ENCODE data around the gene EIF3A. TPM values are rescaled to one million over a fixed set of nuclear protein-coding genes. Genes with fewer than 3 reads are reported as not detected.

Gene EIF3A
- total RNA-seq, 1 donor from 2014 or later = 146 TPM

- H3K9ac ChIP-seq (ENCODE audit: low read length) = no peak overlapping the region
- Mint-ChIP-seq H3K9me3 (ENCODE audit: unreplicated experiment) (no peaks in the 10 kb centered on the region), H3K27ac (ENCODE audit: unreplicated experiment) (no peak overlapping the region), H3K27me3 (ENCODE audit: low read depth, unreplicated experiment) (no peaks in the 10 kb centered on the region), H3K4me1 (ENCODE audit: low read depth, unreplicated experiment) (peaks cover 36% of the 10 kb centered on the region), H3K4me3 (ENCODE audit: unreplicated experiment) (no peak overlapping the region), H3K36me3 (ENCODE audit: low read depth, unreplicated experiment) (no peaks in the 10 kb centered on the region)
- H3K27me3 ChIP-seq (ENCODE audit: insufficient read depth, low read length) = no peaks in the 10 kb centered on the region
- no peaks in the 10 kb centered on the region for H3K79me2 ChIP-seq (ENCODE audit: insufficient read depth, low read length)
- no peak for DNase-seq (ENCODE audit: low read depth)
- H2AFZ ChIP-seq (ENCODE audit: low read depth, low read length) = no peak overlapping the region
- H4K20me1 ChIP-seq (ENCODE audit: insufficient read depth, low read length) = peaks cover 8% of the 10 kb centered on the region
- H3K9me3 ChIP-seq (ENCODE audit: insufficient read depth, low read depth, low read length) = no peaks in the 10 kb centered on the region
- FAIRE-seq = no peak
- H3K4me2 ChIP-seq (ENCODE audit: low read length) = peak overlapping the region; percentile 77
- no peaks in the 10 kb centered on the region for H3K36me3 ChIP-seq (ENCODE audit: insufficient read depth, low read length)
- no peak overlapping the region for H3K4me3 ChIP-seq (ENCODE audit: insufficient read depth, low read depth, low read length)
- no peak overlapping the region for H3K27ac ChIP-seq (ENCODE audit: low read depth, low read length)
- TF ChIP-seq EZH2 (IDR thresholded peaks at IDR 0.05; ENCODE audit: insufficient read depth, low read length) = no peak
- no peak for TF ChIP-seq CTCF (IDR thresholded peaks at IDR 0.05; ENCODE audit: insufficient read depth, low read depth, low read length)
- peaks cover 44% of the 10 kb centered on the region for H3K4me1 ChIP-seq (ENCODE audit: insufficient read depth, low read length)
Observed at GRCh38 chr10:119023553-119023868, 57.1 kb downstream of the EIF3A start.

GRCh38 chr10:119022846-119023552, 57.6 kb downstream of the EIF3A start:
- peaks cover 44% of the 10 kb centered on the region for H3K4me1 ChIP-seq (ENCODE audit: insufficient read depth, low read length)
- peaks cover 36% of the 10 kb centered on the region for H3K4me1 Mint-ChIP-seq (ENCODE audit: low read depth, unreplicated experiment)
- DNase-seq (ENCODE audit: low read depth) = peak; percentile 59
- no peaks in the 10 kb centered on the region for H3K27me3 ChIP-seq (ENCODE audit: insufficient read depth, low read length)
- H4K20me1 ChIP-seq (ENCODE audit: insufficient read depth, low read length) = peaks cover 8% of the 10 kb centered on the region
- no peaks in the 10 kb centered on the region for H3K27me3 Mint-ChIP-seq (ENCODE audit: low read depth, unreplicated experiment)
- H3K4me3 ChIP-seq (ENCODE audit: insufficient read depth, low read depth, low read length) = peak overlapping the region; percentile 20
- no peaks in the 10 kb centered on the region for H3K36me3 ChIP-seq (ENCODE audit: insufficient read depth, low read length)
- H3K4me2 ChIP-seq (ENCODE audit: low read length) = peak overlapping the region; percentile 77
- TF ChIP-seq EZH2 (IDR thresholded peaks at IDR 0.05; ENCODE audit: insufficient read depth, low read length) (no peak), CTCF (IDR thresholded peaks at IDR 0.05; ENCODE audit: insufficient read depth, low read depth, low read length) (no peak)
- no peaks in the 10 kb centered on the region for H3K36me3 Mint-ChIP-seq (ENCODE audit: low read depth, unreplicated experiment)
- H3K79me2 ChIP-seq (ENCODE audit: insufficient read depth, low read length) = no peaks in the 10 kb centered on the region
- peak; percentile 90 for FAIRE-seq
- H3K9me3 Mint-ChIP-seq (ENCODE audit: unreplicated experiment) = no peaks in the 10 kb centered on the region
- H3K9me3 ChIP-seq (ENCODE audit: insufficient read depth, low read depth, low read length) = no peaks in the 10 kb centered on the region
- no peak overlapping the region for H2AFZ ChIP-seq (ENCODE audit: low read depth, low read length)
- H3K27ac Mint-ChIP-seq (ENCODE audit: unreplicated experiment) = peak overlapping the region; percentile 38
- no peak overlapping the region for H3K27ac ChIP-seq (ENCODE audit: low read depth, low read length)
- H3K9ac ChIP-seq (ENCODE audit: low read length) = peak overlapping the region; percentile 19
- peak overlapping the region; percentile 52 for H3K4me3 Mint-ChIP-seq (ENCODE audit: unreplicated experiment)

GRCh38 chr10:119020627-119020946, 60.0 kb downstream of the EIF3A start:
- DNase-seq (ENCODE audit: low read depth) (peak; percentile 37), FAIRE-seq (no peak)
- Histone ChIP-seq H2AFZ (ENCODE audit: low read depth, low read length) (no peak overlapping the region), H3K27me3 (ENCODE audit: insufficient read depth, low read length) (no peaks in the 10 kb centered on the region), H3K9ac (ENCODE audit: low read length) (no peak overlapping the region), H3K79me2 (ENCODE audit: insufficient read depth, low read length) (no peaks in the 10 kb centered on the region), H3K27ac (ENCODE audit: low read depth, low read length) (no peak overlapping the region), H3K4me2 (ENCODE audit: low read length) (no peak overlapping the region), H3K36me3 (ENCODE audit: insufficient read depth, low read length) (no peaks in the 10 kb centered on the region), H3K4me1 (ENCODE audit: insufficient read depth, low read length) (peaks cover 31% of the 10 kb centered on the region), H3K9me3 (ENCODE audit: insufficient read depth, low read depth, low read length) (no peaks in the 10 kb centered on the region), H4K20me1 (ENCODE audit: insufficient read depth, low read length) (no peaks in the 10 kb centered on the region), H3K4me3 (ENCODE audit: insufficient read depth, low read depth, low read length) (no peak overlapping the region)
- H3K27me3 Mint-ChIP-seq (ENCODE audit: low read depth, unreplicated experiment) = no peaks in the 10 kb centered on the region
- H3K27ac Mint-ChIP-seq (ENCODE audit: unreplicated experiment) = no peak overlapping the region
- no peak for TF ChIP-seq EZH2 (IDR thresholded peaks at IDR 0.05; ENCODE audit: insufficient read depth, low read length)
- TF ChIP-seq CTCF (IDR thresholded peaks at IDR 0.05; ENCODE audit: insufficient read depth, low read depth, low read length) = no peak
- no peaks in the 10 kb centered on the region for H3K9me3 Mint-ChIP-seq (ENCODE audit: unreplicated experiment)
- H3K4me3 Mint-ChIP-seq (ENCODE audit: unreplicated experiment) = no peak overlapping the region
- peaks cover 28% of the 10 kb centered on the region for H3K4me1 Mint-ChIP-seq (ENCODE audit: low read depth, unreplicated experiment)
- H3K36me3 Mint-ChIP-seq (ENCODE audit: low read depth, unreplicated experiment) = no peaks in the 10 kb centered on the region

All from astrocyte (in vitro differentiated cells and primary cell).